IMR-90 (cell line): ENCODE results near the gene C11orf58. TPM values are rescaled to one million over a fixed set of nuclear protein-coding genes. Genes with fewer than 3 reads are reported as not detected.

Experiments
- ATAC-seq: fragments of 200-7000 bp; cut with Tn5 transposase; 2 replicates; pipeline ENCODE4 v1.9.1; 2020; ENCODE audit warnings: low read depth, mild to moderate bottlenecking, moderate library complexity
- BruUV-seq: library from RNA; stranded (reverse); fragments of 400-500 nt; replicated peaks from 2 replicates; lab custom pipeline; 2021; lab: Mats Ljungman, UMichigan
- CTCF ChIA-PET: fragments of 300-600 bp; formaldehyde crosslinking; extraction: SDS; loops from one replicate; lab custom pipeline; 2021; ENCODE audit warnings: antibody characterized with exemption; lab: Yijun Ruan, JAX
- POLR2A ChIA-PET: fragments of 300-600 bp; sonication (Branson Sonifier 250); formaldehyde crosslinking; loops from one replicate; lab custom pipeline; 2022; ENCODE audit warnings: antibody characterized with exemption; ENCODE audit not compliant: unreplicated experiment; lab: Charles Lee
- DNase-seq: peaks from one replicate; pipeline ENCODE4 v3.0.0; 2013
- H2AFZ ChIP-seq: replicated peaks from 2 replicates; pipeline ENCODE3; 2013; ENCODE audit warnings: low read length, mild to moderate bottlenecking; ENCODE audit not compliant: poor library complexity
- H2AK5ac ChIP-seq: 2 replicates; pipeline ENCODE4 v1.6.1; 2013; ENCODE audit warnings: low read depth, low read length, inconsistent platforms
- H2AK9ac ChIP-seq: replicated peaks from 2 replicates; pipeline ENCODE3; 2013; ENCODE audit warnings: mild to moderate bottlenecking, low read depth, low read length, moderate library complexity; ENCODE audit not compliant: poor library complexity
- H2BK120ac ChIP-seq: 2 replicates; pipeline ENCODE4 v1.6.1; 2013; ENCODE audit warnings: low read depth, low read length, inconsistent platforms
- H2BK15ac ChIP-seq: 3 replicates; pipeline ENCODE4 v1.6.1; 2013; ENCODE audit warnings: low read depth, low read length, inconsistent platforms
- H2BK20ac ChIP-seq: 2 replicates; pipeline ENCODE4 v1.6.1; 2013; ENCODE audit warnings: low read depth, mild to moderate bottlenecking, inconsistent platforms, low read length, moderate library complexity
- H2BK5ac ChIP-seq: 2 replicates; pipeline ENCODE4 v1.6.1; 2013; ENCODE audit warnings: mild to moderate bottlenecking, low read depth, low read length, inconsistent platforms; ENCODE audit not compliant: poor library complexity, severe bottlenecking
- H3K14ac ChIP-seq: replicated peaks from 2 replicates; pipeline ENCODE4 v1.6.1; 2013; ENCODE audit warnings: low read depth, low read length, inconsistent platforms
- H3K18ac ChIP-seq: 2 replicates; pipeline ENCODE4 v1.6.1; 2013; ENCODE audit warnings: low read depth, low read length, control low read depth
- H3K23ac ChIP-seq: 2 replicates; pipeline ENCODE4 v1.6.1; 2013; ENCODE audit warnings: low read depth, low read length, inconsistent platforms
- H3K27ac ChIP-seq: 2 replicates; pipeline ENCODE4 v1.5.1; 2013; ENCODE audit warnings: mild to moderate bottlenecking, control low read depth, low read length; ENCODE audit not compliant: insufficient read depth
- H3K27me3 ChIP-seq: 2 replicates; pipeline ENCODE4 v1.6.1; 2013; ENCODE audit warnings: low read length; ENCODE audit not compliant: control insufficient read depth, insufficient read depth
- H3K36me3 ChIP-seq: 2 replicates; pipeline ENCODE4 v1.6.1; 2013; ENCODE audit warnings: low read length, mixed read lengths; ENCODE audit not compliant: control insufficient read depth, insufficient read depth
- H3K4ac ChIP-seq: 2 replicates; pipeline ENCODE4 v1.6.1; 2013; ENCODE audit warnings: low read depth, low read length, inconsistent platforms
- H3K4me1 ChIP-seq: 2 replicates; pipeline ENCODE4 v1.6.1; 2013; ENCODE audit warnings: low read length, mixed read lengths; ENCODE audit not compliant: control insufficient read depth, insufficient read depth
- H3K4me2 ChIP-seq: 2 replicates; pipeline ENCODE4 v1.6.1; 2013; ENCODE audit warnings: low read depth, mild to moderate bottlenecking, control low read depth, low read length, moderate library complexity
- H3K4me3 ChIP-seq: 2 replicates; pipeline ENCODE4 v1.5.1; 2013; ENCODE audit warnings: low read depth, mild to moderate bottlenecking, control low read depth, low read length, moderate library complexity; ENCODE audit not compliant: insufficient read depth
- H3K56ac ChIP-seq: 2 replicates; pipeline ENCODE4 v1.6.1; 2013; ENCODE audit warnings: low read length, inconsistent platforms; ENCODE audit not compliant: insufficient read depth; ENCODE audit errors: extremely low read depth
- H3K79me1 ChIP-seq, 2 experiments: 2 replicates each; pipeline ENCODE4 v1.6.1; 2013; ENCODE audit warnings: low read length in 2 of 2, inconsistent platforms in 1 of 2, low read depth in 1 of 2
- H3K9ac ChIP-seq: 2 replicates; pipeline ENCODE4 v1.6.1; 2013; ENCODE audit warnings: low read depth, low read length, control low read depth
- H3K9me1 ChIP-seq: 2 replicates; pipeline ENCODE4 v1.6.1; 2013; ENCODE audit warnings: low read length, inconsistent platforms; ENCODE audit not compliant: insufficient read depth
- H3K9me3 ChIP-seq: 2 replicates; pipeline ENCODE4 v1.6.1; 2013; ENCODE audit warnings: low read length; ENCODE audit not compliant: control insufficient read depth, insufficient read depth
- H4K20me1 ChIP-seq: 2 replicates; pipeline ENCODE4 v1.6.1; 2013; ENCODE audit warnings: low read length, inconsistent platforms; ENCODE audit not compliant: insufficient read depth
- H4K5ac ChIP-seq: 2 replicates; pipeline ENCODE4 v1.6.1; 2013; ENCODE audit warnings: mild to moderate bottlenecking, low read depth, low read length, control low read depth
- H4K8ac ChIP-seq, 2 experiments: 2 replicates each; pipeline ENCODE4 v1.6.1; 2013; ENCODE audit warnings: low read depth in 2 of 2, low read length in 2 of 2, control low read depth in 1 of 2, inconsistent platforms in 1 of 2
- H4K91ac ChIP-seq: 2 replicates; pipeline ENCODE4 v1.6.1; 2013; ENCODE audit warnings: low read depth, low read length, inconsistent platforms; ENCODE audit not compliant: insufficient read depth
- BHLHE40 ChIP-seq: fragments of 150-350 bp; IDR thresholded peaks from 2 replicates; pipeline ENCODE4 v1.6.1; 2016; ENCODE audit warnings: mild to moderate bottlenecking, low read depth, low read length
- CEBPB ChIP-seq: IDR thresholded peaks from 2 replicates; pipeline ENCODE4 v1.6.1; 2012; ENCODE audit warnings: low read depth, low read length, improper control_type of control experiment
- CHD1 ChIP-seq: IDR thresholded peaks from 2 replicates; pipeline ENCODE4 v1.6.1; 2012; ENCODE audit warnings: low read depth, low read length, improper control_type of control experiment
- FOS ChIP-seq: fragments of 150-350 bp; IDR thresholded peaks from 2 replicates; pipeline ENCODE4 v1.6.1; 2016; ENCODE audit warnings: low read depth, low read length
- MAFK ChIP-seq: IDR thresholded peaks from 2 replicates; pipeline ENCODE4 v1.6.1; 2012; ENCODE audit warnings: low read depth, low read length, improper control_type of control experiment
- MAZ ChIP-seq: IDR thresholded peaks from 2 replicates; pipeline ENCODE4 v1.6.1; 2012; ENCODE audit warnings: low read depth, mild to moderate bottlenecking, low read length, improper control_type of control experiment, moderate library complexity, borderline replicate concordance
- MXI1 ChIP-seq: IDR thresholded peaks from 2 replicates; pipeline ENCODE4 v1.6.1; 2012; ENCODE audit warnings: low read depth, mild to moderate bottlenecking, low read length, moderate library complexity, borderline replicate concordance
- NFE2L2 ChIP-seq: fragments of 150-350 bp; IDR thresholded peaks from 2 replicates; pipeline ENCODE4 v1.6.1; 2016; ENCODE audit warnings: low read depth, mild to moderate bottlenecking, low read length
- POLR2A ChIP-seq: IDR thresholded peaks from 2 replicates; pipeline ENCODE4 v1.6.1; 2012; ENCODE audit warnings: mild to moderate bottlenecking, low read depth, low read length
- RAD21 ChIP-seq: IDR thresholded peaks from 2 replicates; pipeline ENCODE4 v1.6.1; 2012; ENCODE audit warnings: low read length, improper control_type of control experiment
- RCOR1 ChIP-seq: IDR thresholded peaks from 2 replicates; pipeline ENCODE4 v1.6.1; 2012; ENCODE audit warnings: mild to moderate bottlenecking, low read length, improper control_type of control experiment; ENCODE audit not compliant: insufficient replicate concordance
- RFX5 ChIP-seq: IDR thresholded peaks from 2 replicates; pipeline ENCODE4 v1.8.0; 2012; ENCODE audit warnings: low read depth, mild to moderate bottlenecking, low read length, moderate library complexity
- SMC3 ChIP-seq: fragments of 150-350 bp; IDR thresholded peaks from 2 replicates; pipeline ENCODE4 v1.6.1; 2016; ENCODE audit warnings: low read depth, mild to moderate bottlenecking, antibody characterized with exemption, low read length, moderate library complexity
- WGBS, 2 experiments: methylation state at CpG; one replicate each; pipeline versions ENCODE4 v1.1.5 to v1.1.7; 2013; ENCODE audit warnings: missing lambda C conversion rate in 2 of 2; ENCODE audit not compliant: insufficient read length in 1 of 2; ENCODE audit errors: extremely low coverage in 2 of 2; 5-methylcytosine and 5-hydroxymethylcytosine counted together
- dilution Hi-C: fragments of 300-500 bp; cut with HindIII; formaldehyde crosslinking; loops from one replicate; pipeline ENCODE4 v1.14.3; 2018; ENCODE audit warnings: low sequenced_read_pairs; ENCODE audit not compliant: unreplicated experiment
- in situ Hi-C: fragments of 300-500 bp; cut with MboI; formaldehyde crosslinking; loops from 3 replicates; pipeline ENCODE4 v1.14.3; 2019; ENCODE audit warnings: low sequenced_read_pairs, inconsistent platforms, mixed read lengths
- intact Hi-C: fragments of 100-400 bp; cut with micrococcal nuclease; formaldehyde crosslinking; loops from 2 replicates; pipeline ENCODE4 v1.10.0; 2022
- polyA plus RNA-seq, 3 experiments: library from polyadenylated mRNA; depleted of rRNA; stranded (reverse); fragments of >200 nt; gene quantifications; 2 replicates each; pipeline ENCODE4 v1.2.3, GENCODE V29; 2012; ENCODE audit warnings: low replicate concordance in 1 of 3
- total RNA-seq: library from RNA; depleted of rRNA; stranded (reverse); fragments of >200 nt; gene quantifications from 2 replicates; pipeline ENCODE4 v1.2.3, GENCODE V29; 2012
- TF ChIP-seq, protein P1 (sequence below): fragments of 150-350 bp; IDR thresholded peaks from 2 replicates; pipeline ENCODE4 v1.6.1; 2016; ENCODE audit warnings: low read depth, mild to moderate bottlenecking, low read length, moderate library complexity, borderline replicate concordance
- TF ChIP-seq, protein P2 (sequence below): fragments of 150-350 bp; IDR thresholded peaks from 2 replicates; pipeline ENCODE4 v1.6.1; 2017; ENCODE audit warnings: mild to moderate bottlenecking, antibody characterized with exemption, low read length, low read depth
- TF ChIP-seq, protein P3 (sequence below): conservative IDR thresholded peaks from 2 replicates; pipeline ENCODE4 v1.5.1; 2012; ENCODE audit warnings: mild to moderate bottlenecking, low read depth, low read length, improper control_type of control experiment

The C11orf58 gene
- total and polyA plus RNA-seq, 2 of the 4 experiments (the other 2 are of a cell fraction), result 53.8 to 67.8 TPM

DNA sequence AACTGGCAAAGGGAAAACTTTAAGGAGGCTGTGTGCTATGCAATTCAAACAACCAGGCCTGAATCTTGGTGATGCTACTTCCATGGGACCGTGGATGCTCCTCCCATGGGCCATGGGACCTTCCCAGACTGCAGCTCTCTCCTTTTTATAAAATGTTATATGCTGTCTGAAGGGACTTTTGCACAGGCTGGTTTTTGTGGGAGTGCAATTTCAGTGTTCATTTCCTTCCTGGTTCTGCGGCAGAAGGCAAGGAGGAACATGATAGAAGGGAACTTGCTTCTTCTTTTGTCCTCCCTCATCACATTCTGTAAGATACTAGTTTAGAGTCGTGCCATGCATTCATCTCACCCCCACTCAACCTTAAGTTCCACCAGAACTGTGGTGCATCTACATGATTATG lies 68.9 kb downstream of the C11orf58 start:
- no peak for ATAC-seq

More for the DNA sequence above, 68.9 kb downstream of the C11orf58 start:
- Histone ChIP-seq H4K20me1 (no peaks in the 10 kb centered on the region), H3K9me3 (no peaks in the 10 kb centered on the region), H2BK120ac (no peak overlapping the region), H2AK5ac (no peak overlapping the region), H2AFZ (no peak overlapping the region), H3K4me1 (peaks cover 2% of the 10 kb centered on the region; the same call in 1 of the 2 replicates), H2AK9ac (no peak overlapping the region), H3K18ac (no peak overlapping the region), H4K5ac (no peak overlapping the region), H3K9me1 (no peaks in the 10 kb centered on the region; the same call in 1 of the 2 replicates), H3K36me3 (no peaks in the 10 kb centered on the region), H3K4ac (no peak overlapping the region), H3K9ac (no peak overlapping the region), H4K8ac (no peak overlapping the region), H3K23ac (no peak overlapping the region), H3K27ac (no peak overlapping the region), H3K14ac (no peak overlapping the region), H3K79me1 (no peaks in the 10 kb centered on the region), H3K27me3 (peaks cover 15% of the 10 kb centered on the region), H3K56ac (no peak overlapping the region), H3K4me2 (no peak overlapping the region), H2BK20ac (no peak overlapping the region), H2BK5ac (no peak overlapping the region), H3K4me3 (no peak overlapping the region), H2BK15ac (no peak overlapping the region), H4K91ac (no peak overlapping the region)
- ChIA-PET POLR2A (no interaction called here), CTCF (interaction anchor here (1.3 kb wide), 1 partner anchor 13 kb away, joined by 3 read pairs; no protein-coding TSS in a partner anchor)
- BruUV-seq, result no TSS peak
- WGBS, 2 experiments, result no CpG with 5 or more reads among the region's 3 CpGs
- intact Hi-C loops, result no loop called here
- TF ChIP-seq FOS, result no peak
- TF ChIP-seq, protein P1, sequence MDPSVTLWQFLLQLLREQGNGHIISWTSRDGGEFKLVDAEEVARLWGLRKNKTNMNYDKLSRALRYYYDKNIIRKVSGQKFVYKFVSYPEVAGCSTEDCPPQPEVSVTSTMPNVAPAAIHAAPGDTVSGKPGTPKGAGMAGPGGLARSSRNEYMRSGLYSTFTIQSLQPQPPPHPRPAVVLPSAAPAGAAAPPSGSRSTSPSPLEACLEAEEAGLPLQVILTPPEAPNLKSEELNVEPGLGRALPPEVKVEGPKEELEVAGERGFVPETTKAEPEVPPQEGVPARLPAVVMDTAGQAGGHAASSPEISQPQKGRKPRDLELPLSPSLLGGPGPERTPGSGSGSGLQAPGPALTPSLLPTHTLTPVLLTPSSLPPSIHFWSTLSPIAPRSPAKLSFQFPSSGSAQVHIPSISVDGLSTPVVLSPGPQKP, result no peak
- no peak for TF ChIP-seq CEBPB
- TF ChIP-seq, protein P2, sequence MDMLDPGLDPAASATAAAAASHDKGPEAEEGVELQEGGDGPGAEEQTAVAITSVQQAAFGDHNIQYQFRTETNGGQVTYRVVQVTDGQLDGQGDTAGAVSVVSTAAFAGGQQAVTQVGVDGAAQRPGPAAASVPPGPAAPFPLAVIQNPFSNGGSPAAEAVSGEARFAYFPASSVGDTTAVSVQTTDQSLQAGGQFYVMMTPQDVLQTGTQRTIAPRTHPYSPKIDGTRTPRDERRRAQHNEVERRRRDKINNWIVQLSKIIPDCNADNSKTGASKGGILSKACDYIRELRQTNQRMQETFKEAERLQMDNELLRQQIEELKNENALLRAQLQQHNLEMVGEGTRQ, result no peak
- no peak for TF ChIP-seq SMC3
- TF ChIP-seq CHD1, result no peak
- no peak for TF ChIP-seq RAD21
- TF ChIP-seq RCOR1, result no peak
- TF ChIP-seq MAFK, result no peak
- TF ChIP-seq MAZ, result no peak
- no peak for TF ChIP-seq MXI1
- no peak for TF ChIP-seq NFE2L2
- TF ChIP-seq RFX5, result no peak
- no peak for TF ChIP-seq POLR2A
- TF ChIP-seq, protein P3, sequence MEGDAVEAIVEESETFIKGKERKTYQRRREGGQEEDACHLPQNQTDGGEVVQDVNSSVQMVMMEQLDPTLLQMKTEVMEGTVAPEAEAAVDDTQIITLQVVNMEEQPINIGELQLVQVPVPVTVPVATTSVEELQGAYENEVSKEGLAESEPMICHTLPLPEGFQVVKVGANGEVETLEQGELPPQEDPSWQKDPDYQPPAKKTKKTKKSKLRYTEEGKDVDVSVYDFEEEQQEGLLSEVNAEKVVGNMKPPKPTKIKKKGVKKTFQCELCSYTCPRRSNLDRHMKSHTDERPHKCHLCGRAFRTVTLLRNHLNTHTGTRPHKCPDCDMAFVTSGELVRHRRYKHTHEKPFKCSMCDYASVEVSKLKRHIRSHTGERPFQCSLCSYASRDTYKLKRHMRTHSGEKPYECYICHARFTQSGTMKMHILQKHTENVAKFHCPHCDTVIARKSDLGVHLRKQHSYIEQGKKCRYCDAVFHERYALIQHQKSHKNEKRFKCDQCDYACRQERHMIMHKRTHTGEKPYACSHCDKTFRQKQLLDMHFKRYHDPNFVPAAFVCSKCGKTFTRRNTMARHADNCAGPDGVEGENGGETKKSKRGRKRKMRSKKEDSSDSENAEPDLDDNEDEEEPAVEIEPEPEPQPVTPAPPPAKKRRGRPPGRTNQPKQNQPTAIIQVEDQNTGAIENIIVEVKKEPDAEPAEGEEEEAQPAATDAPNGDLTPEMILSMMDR, result no peak
- no peak for TF ChIP-seq BHLHE40
- dilution Hi-C loops, result no loop called here
- in situ Hi-C loops, result no loop called here
- DNase-seq, result no peak
